HepG2 (cell line): Measurements from ENCODE around the gene SEMA6D. TPM values are rescaled to one million over a fixed set of nuclear protein-coding genes. Genes with fewer than 3 reads are reported as not detected.

Experiments used
- ATAC-seq: fragments of 200-7000 bp; cut with Tn5 transposase; 3 replicates; pipeline ENCODE4 v1.9.1; 2020; ENCODE audit warnings: mild to moderate bottlenecking, moderate library complexity
- BruUV-seq: library from RNA; stranded (reverse); fragments of 400-500 nt; replicated peaks from 2 replicates; lab custom pipeline; 2021; lab: Mats Ljungman, UMichigan
- CTCF ChIA-PET: fragments of 300-600 bp; formaldehyde crosslinking; extraction: SDS; loops from one replicate; lab custom pipeline; 2021; ENCODE audit warnings: low total read pairs, inconsistent platforms, low intra/inter-chr PET ratio; lab: Yijun Ruan, JAX
- POLR2A ChIA-PET: fragments of 350-600 bp; sonication (Branson Sonifier 250); formaldehyde crosslinking; loops from one replicate; lab custom pipeline; 2020; ENCODE audit warnings: antibody characterized with exemption, inconsistent platforms; lab: Yijun Ruan, JAX
- DNase-seq: peaks from one replicate; pipeline ENCODE4 v3.0.0-alpha.2; 2015; ENCODE audit warnings: low spot score
- FAIRE-seq: peaks from 3 replicates; lab custom pipeline; 2011; peaks lifted over from hg19 to GRCh38; lab: Jason Lieb, UNC
- H2AFZ ChIP-seq: one replicate; pipeline ENCODE4 v1.6.1; 2011; ENCODE audit warnings: low read length, inconsistent platforms
- H3K27ac ChIP-seq: fragments of 300-600 bp; 3 replicates; pipeline ENCODE4 v1.8.0; 2011; ENCODE audit warnings: mixed run types, mild to moderate bottlenecking, mixed read lengths, low read length, inconsistent platforms; ENCODE audit not compliant: insufficient read depth; ENCODE audit errors: extremely low read length
- H3K27me3 ChIP-seq, 2 experiments: fragments of 200-600 bp in 1 of 2; 2 replicates in 1 of 2; 3 replicates in 1 of 2; pipeline versions ENCODE4 v1.6.0 to v1.8.0; 2011; ENCODE audit warnings: low read length in 2 of 2, mild to moderate bottlenecking in 2 of 2, moderate library complexity in 2 of 2, inconsistent platforms in 1 of 2; ENCODE audit not compliant: insufficient read depth in 2 of 2, control insufficient read depth in 1 of 2
- H3K36me3 ChIP-seq, 2 experiments: fragments of 200-600 bp in 1 of 2; replicated peaks in 1 of 2; 2 replicates in 1 of 2; 3 replicates in 1 of 2; pipeline versions ENCODE4 v1.5.1 to v1.8.0; 2011; ENCODE audit warnings: low read length in 2 of 2, inconsistent platforms in 1 of 2; ENCODE audit not compliant: insufficient read depth in 2 of 2, control insufficient read depth in 1 of 2
- H3K4me1 ChIP-seq: 2 replicates; pipeline ENCODE4 v1.5.1; 2012; ENCODE audit warnings: low read length, inconsistent platforms; ENCODE audit not compliant: insufficient read depth
- H3K4me2 ChIP-seq: 2 replicates; pipeline ENCODE4 v1.6.0; 2011; ENCODE audit warnings: low read depth, low read length, inconsistent platforms
- H3K4me3 ChIP-seq, 3 experiments: fragments of 200-600 bp in 1 of 3; sonication (generic), shearing (Covaris generic) in 1 of 3; replicated peaks in 1 of 3; 2 replicates each; pipeline ENCODE4 v1.5.1; 2011 to 2016; ENCODE audit warnings: low read length in 3 of 3, inconsistent platforms in 2 of 3, low read depth in 2 of 3, mild to moderate bottlenecking in 2 of 3, control low read depth in 1 of 3, mixed read lengths in 1 of 3; ENCODE audit not compliant: insufficient read depth in 1 of 3
- H3K79me2 ChIP-seq: one replicate; pipeline ENCODE4 v1.6.1; 2011; ENCODE audit warnings: low read length, inconsistent platforms; ENCODE audit not compliant: insufficient read depth
- H3K9ac ChIP-seq: 2 replicates; pipeline ENCODE4 v1.6.0; 2011; ENCODE audit warnings: mild to moderate bottlenecking, low read depth, low read length, inconsistent platforms; ENCODE audit not compliant: insufficient read depth
- H3K9me3 ChIP-seq: 2 replicates; pipeline ENCODE4 v1.5.1; 2012; ENCODE audit warnings: mild to moderate bottlenecking, low read length
- H4K20me1 ChIP-seq: 2 replicates; pipeline ENCODE4 v1.6.0; 2011; ENCODE audit warnings: inconsistent platforms, mild to moderate bottlenecking, low read length, moderate library complexity; ENCODE audit not compliant: insufficient read depth
- ATM ChIP-seq: fragments of 450-650 bp; IDR thresholded peaks from 2 replicates; pipeline ENCODE4 v1.7.1; 2017; ENCODE audit warnings: mild to moderate bottlenecking, borderline replicate concordance
- BORCS8-MEF2B ChIP-seq: sonication (generic); formaldehyde crosslinking; IDR thresholded peaks from 2 replicates; pipeline ENCODE4 v1.8.0; 2022; ENCODE audit warnings: mild to moderate bottlenecking, missing genetic modification reagents
- KAT2B ChIP-seq: fragments of 150-350 bp; IDR thresholded peaks from 2 replicates; pipeline ENCODE4 v1.6.1; 2014; ENCODE audit warnings: low read depth, low read length, borderline replicate concordance
- KLF6 ChIP-seq: IDR thresholded peaks from 2 replicates; pipeline ENCODE4 v1.8.0; 2016; ENCODE audit warnings: missing biosample characterization, missing genetic modification reagents
- MXI1 ChIP-seq: IDR thresholded peaks from 3 replicates; pipeline ENCODE4 v1.6.1; 2012; ENCODE audit warnings: low read depth, low read length, inconsistent platforms, borderline replicate concordance
- TCF7 ChIP-seq: sonication (generic); IDR thresholded peaks from 2 replicates; pipeline ENCODE4 v1.6.1; 2016; ENCODE audit warnings: antibody characterized with exemption, low read depth
- ZBTB42 ChIP-seq: sonication (generic); formaldehyde crosslinking; IDR thresholded peaks from 2 replicates; pipeline ENCODE4 v1.5.0; 2020; ENCODE audit warnings: mild to moderate bottlenecking, missing genetic modification reagents
- ZFAT ChIP-seq: sonication (generic); formaldehyde crosslinking; conservative IDR thresholded peaks from 2 replicates; pipeline ENCODE4 v1.8.1; 2023; ENCODE audit warnings: missing genetic modification reagents, inconsistent platforms
- ZNF263 ChIP-seq: sonication (generic); formaldehyde crosslinking; IDR thresholded peaks from 2 replicates; pipeline ENCODE4 v1.4.0; 2020; ENCODE audit warnings: missing genetic modification reagents
- ZNF335 ChIP-seq: sonication (generic); formaldehyde crosslinking; IDR thresholded peaks from 2 replicates; pipeline ENCODE4 v1.4.0; 2020; ENCODE audit warnings: missing genetic modification reagents
- ZNF556 ChIP-seq: sonication (generic); formaldehyde crosslinking; IDR thresholded peaks from 2 replicates; pipeline ENCODE4 v1.4.0; 2020; ENCODE audit warnings: mild to moderate bottlenecking, missing genetic modification reagents, borderline replicate concordance
- ZNF616 ChIP-seq: sonication (generic); formaldehyde crosslinking; IDR thresholded peaks from 2 replicates; pipeline ENCODE4 v1.5.0; 2020; ENCODE audit warnings: low read depth, mild to moderate bottlenecking, missing genetic modification reagents
- ZNF746 ChIP-seq: sonication (generic); formaldehyde crosslinking; IDR thresholded peaks from 2 replicates; pipeline ENCODE4 v1.8.0; 2022; ENCODE audit warnings: mild to moderate bottlenecking, missing genetic modification reagents
- ZNF773 ChIP-seq: sonication (generic); formaldehyde crosslinking; IDR thresholded peaks from 2 replicates; pipeline ENCODE4 v1.4.0; 2020; ENCODE audit warnings: missing genetic modification reagents, borderline replicate concordance
- WGBS: methylation state at CpG from one replicate; pipeline ENCODE4 v1.1.6; 2017; ENCODE audit warnings: low lambda C conversion rate; 5-methylcytosine and 5-hydroxymethylcytosine counted together
- in situ Hi-C: cut with HindIII; loops from 2 replicates; pipeline ENCODE4 v1.10.0; 2017; ENCODE audit warnings: low pct_unique_long_range_greater_than_20kb; ENCODE audit not compliant: extremely low pct_ligation_motif_present
- intact Hi-C: fragments of 100-400 bp; cut with micrococcal nuclease; formaldehyde crosslinking; loops from one replicate; pipeline ENCODE4 v1.10.0; 2022; ENCODE audit not compliant: unreplicated experiment
- polyA plus RNA-seq, 8 experiments: library from polyadenylated mRNA; depleted of rRNA in 3 of 8; stranded (reverse) in 7 of 8; unstranded in 1 of 8; fragments of >200 nt; fragmentation: Illumina TruSeq in 4 of 8; extraction: Trizol in 4 of 8; gene quantifications; 2 replicates each; pipeline versions ENCODE4 v1.2.1 to v1.2.3, GENCODE V29; 2011 to 2016; ENCODE audit warnings: low read depth in 4 of 8, missing spikeins in 1 of 8, mixed read lengths in 1 of 8; ENCODE audit not compliant: insufficient read depth in 1 of 8
- total RNA-seq, 5 experiments: library from RNA; depleted of rRNA; stranded (reverse); fragments of >200 nt; fragmentation: Illumina TruSeq; extraction: Trizol; gene quantifications; 2 replicates each; pipeline ENCODE4 v1.2.3, GENCODE V29; 2016; ENCODE audit warnings: low read depth in 1 of 5
- TF ChIP-seq, protein P1 (sequence below): sonication (generic); formaldehyde crosslinking; IDR thresholded peaks from 2 replicates; pipeline ENCODE4 v1.4.0; 2020; ENCODE audit warnings: missing genetic modification reagents

Gene SEMA6D
- total and polyA plus RNA-seq, 2 of the 13 experiments (the other 11 are each of a cell fraction or from before 2014, with no cell fraction given): not detected

GRCh38 chr15:47728886-47729285 lies 11.6 kb downstream of the SEMA6D start:
- no peaks in the 10 kb centered on the region for H3K4me1 ChIP-seq
- H2AFZ ChIP-seq: no peak overlapping the region
- H3K36me3 ChIP-seq: no peaks in the 10 kb centered on the region
- no TSS peak for BruUV-seq
- H3K27ac ChIP-seq: no peak overlapping the region
- no peak overlapping the region for H3K4me3 ChIP-seq
- intact Hi-C loops: no loop called here
- no peaks in the 10 kb centered on the region; a peak in 2 of 5 replicates for H3K27me3 ChIP-seq
- TF ChIP-seq ZFAT (no peak), ZNF556 (no peak), KAT2B (no peak), MXI1 (no peak), ZNF616 (no peak), BORCS8-MEF2B (no peak), ZNF773 (CRISPR knock-in tag) (no peak), KLF6 (CRISPR knock-in tag) (no peak), ZNF335 (CRISPR knock-in tag) (no peak), ATM (no peak), TCF7 (no peak), ZNF263 (CRISPR knock-in tag) (no peak), ZBTB42 (CRISPR knock-in tag) (no peak), ZNF746 (no peak)
- TF ChIP-seq, protein P1, sequence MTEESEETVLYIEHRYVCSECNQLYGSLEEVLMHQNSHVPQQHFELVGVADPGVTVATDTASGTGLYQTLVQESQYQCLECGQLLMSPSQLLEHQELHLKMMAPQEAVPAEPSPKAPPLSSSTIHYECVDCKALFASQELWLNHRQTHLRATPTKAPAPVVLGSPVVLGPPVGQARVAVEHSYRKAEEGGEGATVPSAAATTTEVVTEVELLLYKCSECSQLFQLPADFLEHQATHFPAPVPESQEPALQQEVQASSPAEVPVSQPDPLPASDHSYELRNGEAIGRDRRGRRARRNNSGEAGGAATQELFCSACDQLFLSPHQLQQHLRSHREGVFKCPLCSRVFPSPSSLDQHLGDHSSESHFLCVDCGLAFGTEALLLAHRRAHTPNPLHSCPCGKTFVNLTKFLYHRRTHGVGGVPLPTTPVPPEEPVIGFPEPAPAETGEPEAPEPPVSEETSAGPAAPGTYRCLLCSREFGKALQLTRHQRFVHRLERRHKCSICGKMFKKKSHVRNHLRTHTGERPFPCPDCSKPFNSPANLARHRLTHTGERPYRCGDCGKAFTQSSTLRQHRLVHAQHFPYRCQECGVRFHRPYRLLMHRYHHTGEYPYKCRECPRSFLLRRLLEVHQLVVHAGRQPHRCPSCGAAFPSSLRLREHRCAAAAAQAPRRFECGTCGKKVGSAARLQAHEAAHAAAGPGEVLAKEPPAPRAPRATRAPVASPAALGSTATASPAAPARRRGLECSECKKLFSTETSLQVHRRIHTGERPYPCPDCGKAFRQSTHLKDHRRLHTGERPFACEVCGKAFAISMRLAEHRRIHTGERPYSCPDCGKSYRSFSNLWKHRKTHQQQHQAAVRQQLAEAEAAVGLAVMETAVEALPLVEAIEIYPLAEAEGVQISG (CRISPR knock-in tag): no peak
- H3K4me2 ChIP-seq: no peak overlapping the region
- H4K20me1 ChIP-seq: no peaks in the 10 kb centered on the region
- FAIRE-seq (no peak), DNase-seq (no peak), ATAC-seq (no peak)
- H3K9me3 ChIP-seq: no peaks in the 10 kb centered on the region
- in situ Hi-C loops: no loop called here
- CTCF ChIA-PET: no interaction called here
- 8% methylated on average over 6 of the region's 6 CpGs for WGBS
- no peak overlapping the region for H3K9ac ChIP-seq
- POLR2A ChIA-PET: no interaction called here
- H3K79me2 ChIP-seq: no peaks in the 10 kb centered on the region
